Measurements from ENCODE around the gene SLC27A2. TPM values are rescaled to one million over a fixed set of nuclear protein-coding genes. Genes with fewer than 3 reads are reported as not detected.

Gene SLC27A2
- total and polyA plus RNA-seq, 10 of the 15 experiments (the other 5 are each of a cell fraction or from before 2014, with no cell fraction given): 0.22 to 1.2 (median 0.69) TPM; not detected in 1

GRCh38 chr15:50278496-50278895 lies 96.5 kb downstream of the SLC27A2 start:
- Histone ChIP-seq H2AFZ (ENCODE audit: control insufficient read depth, low read depth, low read length) (no peak overlapping the region), H3K9ac (ENCODE audit: control insufficient read depth, insufficient read depth, low read length) (no peak overlapping the region), H3K27me3 (replicated peaks in 1 of 2; ENCODE audit: control insufficient read depth in 2 of 2, insufficient read depth in 2 of 2, low read length in 1 of 2) (no peaks in the 10 kb centered on the region), H4K20me1 (ENCODE audit: control insufficient read depth, insufficient read depth) (no peaks in the 10 kb centered on the region), H3K4me1 (ENCODE audit: control insufficient read depth, insufficient read depth, low read length) (no peaks in the 10 kb centered on the region), H3K4me3 (no peak overlapping the region), H3K9me3 (replicated peaks; ENCODE audit: control insufficient read depth, insufficient read depth, low read length) (no peaks in the 10 kb centered on the region), H3K36me3 (ENCODE audit: control insufficient read depth in 2 of 2, insufficient read depth in 2 of 2, low read length in 1 of 2) (no peaks in the 10 kb centered on the region; a peak in 1 of 4 replicates), H3K79me2 (ENCODE audit: control insufficient read depth, insufficient read depth, low read length) (no peaks in the 10 kb centered on the region), H3K4me2 (ENCODE audit: control insufficient read depth, insufficient read depth) (no peak overlapping the region), H3K27ac (ENCODE audit: control insufficient read depth, insufficient read depth) (no peak overlapping the region)
- FAIRE-seq (no peak), ATAC-seq (no peak), DNase-seq (ENCODE audit: low read depth, low spot score) (no peak)
- BruUV-seq (replicated peaks): no TSS peak
- CTCF ChIA-PET: interaction anchor here (1.0 kb wide), 1 partner anchor 10 kb away, joined by 4 read pairs; no protein-coding TSS in a partner anchor
- intact Hi-C loops (cut with micrococcal nuclease; ENCODE audit: unreplicated experiment): no loop called here
- RAD21 ChIA-PET (ENCODE audit: unreplicated experiment): no interaction called here
- TF ChIP-seq MXI1 (IDR thresholded peaks at IDR 0.05; ENCODE audit: low read depth, low read length) (no peak), RUNX3 (IDR thresholded peaks at IDR 0.05; ENCODE audit: low read length) (no peak), MEF2A (IDR thresholded peaks at IDR 0.05; ENCODE audit: insufficient read depth, low read depth, low read length) (no peak), ZBTB40 (IDR thresholded peaks at IDR 0.05; ENCODE audit: borderline replicate concordance) (no peak), BHLHE40 (IDR thresholded peaks at IDR 0.05; ENCODE audit: borderline replicate concordance in 1 of 2, low read depth in 2 of 2, low read length in 1 of 2) (no peak), E2F8 (IDR thresholded peaks at IDR 0.05; ENCODE audit: low read depth, partially characterized antibody) (no peak), MTA3 (IDR thresholded peaks at IDR 0.05; ENCODE audit: borderline replicate concordance, low read length) (no peak), SMC3 (IDR thresholded peaks at IDR 0.05; ENCODE audit: borderline replicate concordance, low read length) (no peak)
- SMC1A ChIA-PET (ENCODE audit: uncharacterized antibody, unreplicated experiment): interaction anchor here (0.7 to 2.1 kb wide), 6 partner anchors 9 to 250 kb away, joined by 3 to 5 read pairs (median 3); partner anchors contain the start of gene HDC
- POLR2A ChIA-PET: interaction anchor here (0.7 kb wide), 1 partner anchor 216 kb away, joined by 3 read pairs; no protein-coding TSS in a partner anchor
- WGBS (ENCODE audit: insufficient coverage, insufficient replicate concordance, low lambda C conversion rate, missing lambda C conversion rate): 99% methylated on average over 4 of the region's 4 CpGs
- in situ Hi-C loops (cut with MboI): no loop called here

All from GM12878 (cell line).